Stomach (tissue), 4 donors: ENCODE data around the gene BSN.

Experiments
- CTCF ChIP-seq, 7 experiments: fragments of 450-650 bp in 4 of 7; fragments of 200-600 bp in 3 of 7; sonication (generic) in 3 of 7; IDR thresholded peaks; one replicate each; pipeline ENCODE4 v1.5.1; 2016 to 2019; ENCODE audit warnings: antibody characterized with exemption in 7 of 7, control low read depth in 2 of 7, mild to moderate bottlenecking in 1 of 7
- POLR2A ChIP-seq, 4 donors: fragments of 450-650 bp; IDR thresholded peaks; one replicate each; pipeline ENCODE4 v1.6.1; 2016; ENCODE audit warnings: antibody characterized with exemption in 4 of 4, control low read depth in 2 of 4, mild to moderate bottlenecking in 1 of 4, moderate library complexity in 1 of 4
- POLR2AphosphoS5 ChIP-seq, 3 donors: sonication (generic); formaldehyde crosslinking; IDR thresholded peaks; one replicate each; pipeline ENCODE4 v1.6.1; 2016; ENCODE audit warnings: antibody characterized with exemption in 3 of 3

GRCh38 chr3:49700453-49701128 is 146.3 kb downstream of the BSN start:
- TF ChIP-seq POLR2A (IDR thresholded peaks at IDR 0.05): no peak
- TF ChIP-seq POLR2AphosphoS5 (IDR thresholded peaks at IDR 0.05): no peak
- no peak for TF ChIP-seq CTCF (IDR thresholded peaks at IDR 0.05)
